Measurements from ENCODE around the gene MLH3. TPM values are rescaled to one million over a fixed set of nuclear protein-coding genes. Genes with fewer than 3 reads are reported as not detected.

MLH3 gene
- total and polyA plus RNA-seq, 2 of the 13 experiments (the other 11 are each of a cell fraction or from before 2014, with no cell fraction given): 14.4 to 24.8 TPM

DNA sequence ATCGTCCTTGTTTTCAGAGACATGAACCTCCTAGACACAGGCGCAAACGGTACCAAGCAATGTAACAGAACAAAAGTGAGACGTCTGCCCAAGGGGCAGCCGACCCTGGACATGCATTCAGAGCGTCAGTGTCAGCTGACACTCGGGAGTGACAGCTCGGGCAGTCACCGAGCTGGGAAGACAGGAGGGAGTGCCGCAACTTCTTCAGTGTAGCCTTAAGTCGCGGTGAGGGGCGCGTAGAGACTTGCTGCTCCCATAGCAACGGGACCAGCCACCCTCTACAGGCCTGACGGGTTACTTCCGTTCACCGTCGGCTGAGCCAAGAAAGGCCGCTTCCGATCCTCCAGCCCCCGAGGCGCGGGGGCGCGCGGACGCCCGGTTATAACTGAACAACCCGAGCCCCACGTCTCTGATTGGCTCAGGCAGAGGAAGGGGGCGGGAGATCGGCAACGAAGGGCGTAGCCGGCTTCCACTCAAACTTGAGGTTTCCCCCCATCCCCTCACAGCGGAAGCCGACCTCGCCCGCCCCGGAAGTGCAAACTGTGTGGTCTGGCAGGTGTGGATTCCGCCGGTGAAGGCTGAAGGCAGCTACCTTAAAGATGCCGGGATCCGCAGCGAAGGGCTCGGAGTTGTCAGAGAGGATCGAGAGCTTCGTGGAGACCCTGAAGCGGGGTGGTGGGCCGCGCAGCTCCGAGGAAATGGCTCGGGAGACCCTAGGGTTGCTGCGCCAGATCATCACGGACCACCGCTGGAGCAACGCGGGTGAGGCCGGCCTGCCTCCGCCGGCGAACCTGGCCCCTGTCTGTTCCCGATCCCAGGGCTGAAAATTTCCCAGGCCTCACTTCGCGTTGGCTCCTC, 48.6 kb downstream of the MLH3 start, which contains the start of gene EIF2B2 (continued):
- TF ChIP-seq ZNF432 (CRISPR knock-in tag; IDR thresholded peaks at IDR 0.05; ENCODE audit: borderline replicate concordance) (no peak), ZSCAN30 (CRISPR knock-in tag; IDR thresholded peaks at IDR 0.05) (no peak), ZNF552 (CRISPR knock-in tag; IDR thresholded peaks at IDR 0.05; ENCODE audit: borderline replicate concordance) (no peak), KDM5A (IDR thresholded peaks at IDR 0.05; ENCODE audit: borderline replicate concordance, low read length) (peak; percentile 87; the same call in 1 of the 2 replicates), TOPORS (CRISPR knock-in tag; IDR thresholded peaks at IDR 0.05) (no peak), ZFAT (CRISPR knock-in tag; conservative IDR thresholded peaks at IDR 0.05) (no peak), KLF13 (CRISPR knock-in tag; IDR thresholded peaks at IDR 0.05) (no peak), ZNF724P (CRISPR knock-in tag; IDR thresholded peaks at IDR 0.05; ENCODE audit: borderline replicate concordance) (no peak), EHMT2 (IDR thresholded peaks at IDR 0.05; ENCODE audit: borderline replicate concordance, low read depth, low read length) (no peak), MAFF (IDR thresholded peaks at IDR 0.05; ENCODE audit: low read depth, low read length) (no peak), HOXA5 (CRISPR knock-in tag; IDR thresholded peaks at IDR 0.05) (peak; percentile 15; the same call in 1 of the 2 replicates)
- TF ChIP-seq, protein P1, sequence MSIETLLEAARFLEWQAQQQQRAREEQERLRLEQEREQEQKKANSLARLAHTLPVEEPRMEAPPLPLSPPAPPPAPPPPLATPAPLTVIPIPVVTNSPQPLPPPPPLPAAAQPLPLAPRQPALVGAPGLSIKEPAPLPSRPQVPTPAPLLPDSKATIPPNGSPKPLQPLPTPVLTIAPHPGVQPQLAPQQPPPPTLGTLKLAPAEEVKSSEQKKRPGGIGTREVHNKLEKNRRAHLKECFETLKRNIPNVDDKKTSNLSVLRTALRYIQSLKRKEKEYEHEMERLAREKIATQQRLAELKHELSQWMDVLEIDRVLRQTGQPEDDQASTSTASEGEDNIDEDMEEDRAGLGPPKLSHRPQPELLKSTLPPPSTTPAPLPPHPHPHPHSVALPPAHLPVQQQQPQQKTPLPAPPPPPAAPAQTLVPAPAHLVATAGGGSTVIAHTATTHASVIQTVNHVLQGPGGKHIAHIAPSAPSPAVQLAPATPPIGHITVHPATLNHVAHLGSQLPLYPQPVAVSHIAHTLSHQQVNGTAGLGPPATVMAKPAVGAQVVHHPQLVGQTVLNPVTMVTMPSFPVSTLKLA (IDR thresholded peaks at IDR 0.05): peak; percentile 12; the same call in 1 of the 2 replicates
- TF ChIP-seq, protein P2, sequence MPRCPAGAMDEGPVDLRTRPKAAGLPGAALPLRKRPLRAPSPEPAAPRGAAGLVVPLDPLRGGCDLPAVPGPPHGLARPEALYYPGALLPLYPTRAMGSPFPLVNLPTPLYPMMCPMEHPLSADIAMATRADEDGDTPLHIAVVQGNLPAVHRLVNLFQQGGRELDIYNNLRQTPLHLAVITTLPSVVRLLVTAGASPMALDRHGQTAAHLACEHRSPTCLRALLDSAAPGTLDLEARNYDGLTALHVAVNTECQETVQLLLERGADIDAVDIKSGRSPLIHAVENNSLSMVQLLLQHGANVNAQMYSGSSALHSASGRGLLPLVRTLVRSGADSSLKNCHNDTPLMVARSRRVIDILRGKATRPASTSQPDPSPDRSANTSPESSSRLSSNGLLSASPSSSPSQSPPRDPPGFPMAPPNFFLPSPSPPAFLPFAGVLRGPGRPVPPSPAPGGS (CRISPR knock-in tag; IDR thresholded peaks at IDR 0.05): 0 out of 2 replicates have a peak, but pooled peaks have one; percentile 11
- TF ChIP-seq, protein P3, sequence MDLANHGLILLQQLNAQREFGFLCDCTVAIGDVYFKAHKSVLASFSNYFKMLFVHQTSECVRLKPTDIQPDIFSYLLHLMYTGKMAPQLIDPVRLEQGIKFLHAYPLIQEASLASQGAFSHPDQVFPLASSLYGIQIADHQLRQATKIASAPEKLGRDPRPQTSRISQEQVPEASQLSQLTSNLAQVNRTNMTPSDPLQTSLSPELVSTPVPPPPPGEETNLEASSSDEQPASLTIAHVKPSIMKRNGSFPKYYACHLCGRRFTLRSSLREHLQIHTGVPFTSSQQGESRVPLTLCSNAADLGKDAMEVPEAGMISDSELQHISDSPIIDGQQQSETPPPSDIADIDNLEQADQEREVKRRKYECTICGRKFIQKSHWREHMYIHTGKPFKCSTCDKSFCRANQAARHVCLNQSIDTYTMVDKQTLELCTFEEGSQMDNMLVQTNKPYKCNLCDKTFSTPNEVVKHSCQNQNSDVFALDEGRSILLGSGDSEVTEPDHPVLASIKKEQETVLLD (CRISPR knock-in tag; IDR thresholded peaks at IDR 0.05; ENCODE audit: low read depth): no peak
- TF ChIP-seq, protein P4, sequence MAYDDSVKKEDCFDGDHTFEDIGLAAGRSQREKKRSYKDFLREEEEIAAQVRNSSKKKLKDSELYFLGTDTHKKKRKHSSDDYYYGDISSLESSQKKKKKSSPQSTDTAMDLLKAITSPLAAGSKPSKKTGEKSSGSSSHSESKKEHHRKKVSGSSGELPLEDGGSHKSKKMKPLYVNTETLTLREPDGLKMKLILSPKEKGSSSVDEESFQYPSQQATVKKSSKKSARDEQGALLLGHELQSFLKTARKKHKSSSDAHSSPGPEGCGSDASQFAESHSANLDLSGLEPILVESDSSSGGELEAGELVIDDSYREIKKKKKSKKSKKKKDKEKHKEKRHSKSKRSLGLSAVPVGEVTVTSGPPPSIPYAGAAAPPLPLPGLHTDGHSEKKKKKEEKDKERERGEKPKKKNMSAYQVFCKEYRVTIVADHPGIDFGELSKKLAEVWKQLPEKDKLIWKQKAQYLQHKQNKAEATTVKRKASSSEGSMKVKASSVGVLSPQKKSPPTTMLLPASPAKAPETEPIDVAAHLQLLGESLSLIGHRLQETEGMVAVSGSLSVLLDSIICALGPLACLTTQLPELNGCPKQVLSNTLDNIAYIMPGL (CRISPR knock-in tag; IDR thresholded peaks at IDR 0.05; ENCODE audit: borderline replicate concordance in 1 of 2, low read depth in 1 of 2): peak in 1 of 2 experiments; percentile 49; a peak in 2 of 4 replicates
- TF ChIP-seq, protein P5, sequence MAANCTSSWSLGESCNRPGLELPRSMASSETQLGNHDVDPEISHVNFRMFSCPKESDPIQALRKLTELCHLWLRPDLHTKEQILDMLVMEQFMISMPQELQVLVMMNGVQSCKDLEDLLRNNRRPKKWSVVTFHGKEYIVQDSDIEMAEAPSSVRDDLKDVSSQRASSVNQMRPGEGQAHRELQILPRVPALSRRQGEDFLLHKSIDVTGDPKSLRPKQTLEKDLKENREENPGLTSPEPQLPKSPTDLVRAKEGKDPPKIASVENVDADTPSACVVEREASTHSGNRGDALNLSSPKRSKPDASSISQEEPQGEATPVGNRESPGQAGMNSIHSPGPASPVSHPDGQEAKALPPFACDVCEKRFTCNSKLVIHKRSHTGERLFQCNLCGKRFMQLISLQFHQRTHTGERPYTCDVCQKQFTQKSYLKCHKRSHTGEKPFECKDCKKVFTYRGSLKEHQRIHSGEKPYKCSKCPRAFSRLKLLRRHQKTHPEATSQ (CRISPR knock-in tag; IDR thresholded peaks at IDR 0.05; ENCODE audit: borderline replicate concordance): peak; percentile 29; the same call in 1 of the 2 replicates
- TF ChIP-seq, protein P6, sequence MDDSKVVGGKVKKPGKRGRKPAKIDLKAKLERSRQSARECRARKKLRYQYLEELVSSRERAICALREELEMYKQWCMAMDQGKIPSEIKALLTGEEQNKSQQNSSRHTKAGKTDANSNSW (CRISPR knock-in tag; IDR thresholded peaks at IDR 0.05; ENCODE audit: borderline replicate concordance): no peak
- TF ChIP-seq, protein P7, sequence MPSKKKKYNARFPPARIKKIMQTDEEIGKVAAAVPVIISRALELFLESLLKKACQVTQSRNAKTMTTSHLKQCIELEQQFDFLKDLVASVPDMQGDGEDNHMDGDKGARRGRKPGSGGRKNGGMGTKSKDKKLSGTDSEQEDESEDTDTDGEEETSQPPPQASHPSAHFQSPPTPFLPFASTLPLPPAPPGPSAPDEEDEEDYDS (CRISPR knock-in tag; IDR thresholded peaks at IDR 0.05): peak; percentile 89

All from HepG2 (cell line).